Ectodermal cell (in vitro differentiated cells): ENCODE data around the gene IL22.

Experiments
- H3K27ac ChIP-seq: 2 replicates; pipeline ENCODE4 v1.7.0; 2013; ENCODE audit warnings: mild to moderate bottlenecking, low read depth, low read length; ENCODE audit not compliant: insufficient read depth, poor library complexity, severe bottlenecking
- H3K27me3 ChIP-seq: 2 replicates; pipeline ENCODE4 v1.7.0; 2013; ENCODE audit warnings: mild to moderate bottlenecking, low read length; ENCODE audit not compliant: insufficient read depth, control insufficient read depth, poor library complexity, severe bottlenecking
- H3K36me3 ChIP-seq: one replicate; pipeline ENCODE4 v1.7.0; 2013; ENCODE audit warnings: low read length; ENCODE audit not compliant: control insufficient read depth, insufficient read depth
- H3K4me1 ChIP-seq: one replicate; pipeline ENCODE4 v1.7.0; 2013; ENCODE audit warnings: low read length; ENCODE audit not compliant: control insufficient read depth, insufficient read depth
- H3K4me3 ChIP-seq: 2 replicates; pipeline ENCODE4 v1.7.0; 2013; ENCODE audit warnings: low read depth, low read length, control low read depth; ENCODE audit not compliant: insufficient read depth
- H3K9me3 ChIP-seq: 2 replicates; pipeline ENCODE4 v1.7.0; 2013; ENCODE audit warnings: mild to moderate bottlenecking, low read length, moderate library complexity; ENCODE audit not compliant: control insufficient read depth
- WGBS, 2 experiments: methylation state at CpG; one replicate each; pipeline ENCODE4 v1.1.7; 2013; ENCODE audit warnings: missing lambda C conversion rate in 2 of 2; 5-methylcytosine and 5-hydroxymethylcytosine counted together

The IL22 gene

DNA sequence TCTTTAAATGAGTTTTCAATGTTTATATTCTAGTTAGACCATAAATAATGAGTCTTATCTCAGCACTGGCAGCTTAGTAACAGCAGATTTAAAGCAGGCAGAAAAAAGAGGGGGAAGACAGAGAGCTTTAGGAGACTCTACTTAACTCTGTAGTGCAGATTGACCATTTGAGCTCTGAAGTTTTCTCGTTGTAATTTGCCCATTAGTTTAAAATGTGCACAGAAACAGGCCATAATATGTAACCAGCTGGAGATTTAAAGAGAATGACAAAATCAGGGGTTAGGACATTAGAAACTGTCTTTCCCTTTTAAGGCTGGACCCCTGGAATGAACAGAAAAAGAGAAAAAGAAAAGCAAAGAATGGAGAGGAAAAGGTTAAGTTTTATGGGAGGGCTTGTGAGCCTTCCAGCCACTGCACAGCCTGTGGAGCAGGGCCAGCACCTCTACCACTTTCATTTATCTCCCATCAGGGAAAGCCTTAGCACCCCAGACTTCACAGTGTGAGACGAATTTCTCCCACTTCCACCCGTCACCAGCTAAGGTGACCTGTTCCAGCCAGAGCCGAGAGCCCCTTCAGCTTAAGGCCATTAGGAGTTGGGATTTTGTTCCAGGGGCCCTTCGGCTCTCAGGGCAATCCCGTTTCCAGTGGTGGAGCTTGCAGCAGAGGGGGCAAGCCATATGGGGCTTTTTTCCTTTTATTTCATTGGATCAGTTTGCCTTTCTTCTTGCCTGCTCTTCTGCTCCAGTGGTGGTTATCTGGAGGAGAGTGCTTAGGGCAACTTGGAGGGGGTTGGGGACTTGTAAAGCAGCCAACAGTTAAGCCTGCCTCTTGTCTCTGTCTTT lies 8.0 kb downstream of the IL22 start:
- H3K27ac ChIP-seq, result peak overlapping the region; percentile 64
- no peaks in the 10 kb centered on the region for H3K27me3 ChIP-seq
- H3K36me3 ChIP-seq, result no peaks in the 10 kb centered on the region
- H3K4me1 ChIP-seq, result peaks cover 20% of the 10 kb centered on the region
- no peaks in the 10 kb centered on the region for H3K9me3 ChIP-seq
- WGBS, 2 experiments, result 57 to 64% methylated on average over 6 of the region's 6 CpGs
- no peak overlapping the region for H3K4me3 ChIP-seq

DNA sequence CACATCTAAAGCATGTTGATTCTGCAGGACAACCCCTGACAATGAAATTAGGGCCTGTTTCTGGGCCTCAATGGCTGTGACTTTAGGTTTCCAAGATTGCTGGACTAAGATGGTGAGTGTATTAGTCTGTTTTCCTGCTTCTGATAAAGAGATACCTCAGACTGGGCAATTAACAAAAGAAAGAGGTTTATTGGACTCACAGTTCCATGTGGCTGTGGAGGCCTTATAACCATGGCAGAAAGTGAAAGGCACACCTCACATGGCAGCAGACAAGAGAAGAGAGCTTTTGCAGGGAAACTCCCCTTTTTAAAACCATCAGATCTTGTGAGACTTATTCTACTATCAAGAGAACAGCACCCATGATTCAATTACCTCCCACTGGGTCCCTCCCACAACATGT lies 10.6 kb downstream of the IL22 start:
- H3K27ac ChIP-seq, result no peak overlapping the region
- H3K36me3 ChIP-seq, result no peaks in the 10 kb centered on the region
- no peaks in the 10 kb centered on the region for H3K27me3 ChIP-seq
- H3K9me3 ChIP-seq, result no peaks in the 10 kb centered on the region
- H3K4me3 ChIP-seq, result no peak overlapping the region
- H3K4me1 ChIP-seq, result peaks cover 22% of the 10 kb centered on the region

DNA sequence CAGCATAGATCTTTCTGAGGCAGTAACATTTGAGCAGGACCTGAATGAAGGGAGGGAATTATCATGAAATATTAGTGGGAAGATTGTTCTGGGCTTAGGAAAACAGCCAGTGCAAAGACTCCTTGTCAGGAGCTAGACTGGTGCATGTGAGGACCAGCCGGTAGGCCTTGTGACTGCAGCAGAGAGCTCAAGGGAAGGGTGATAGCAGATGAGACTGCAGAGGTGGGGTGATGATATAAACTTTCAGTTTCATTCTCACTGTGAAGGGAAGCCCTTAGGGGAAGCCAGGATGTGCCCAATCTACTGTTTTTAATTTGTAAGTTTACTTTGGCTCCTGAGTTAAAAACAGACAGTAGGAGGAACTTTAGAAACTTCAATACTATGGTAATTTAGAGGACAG lies 12.4 kb downstream of the IL22 start:
- WGBS, 2 experiments, result 88 to 96% methylated on average over 1 of the region's 1 CpG
- Histone ChIP-seq H3K36me3 (no peaks in the 10 kb centered on the region), H3K4me3 (no peak overlapping the region), H3K9me3 (no peaks in the 10 kb centered on the region), H3K4me1 (peaks cover 22% of the 10 kb centered on the region), H3K27ac (no peak overlapping the region), H3K27me3 (no peaks in the 10 kb centered on the region)

DNA sequence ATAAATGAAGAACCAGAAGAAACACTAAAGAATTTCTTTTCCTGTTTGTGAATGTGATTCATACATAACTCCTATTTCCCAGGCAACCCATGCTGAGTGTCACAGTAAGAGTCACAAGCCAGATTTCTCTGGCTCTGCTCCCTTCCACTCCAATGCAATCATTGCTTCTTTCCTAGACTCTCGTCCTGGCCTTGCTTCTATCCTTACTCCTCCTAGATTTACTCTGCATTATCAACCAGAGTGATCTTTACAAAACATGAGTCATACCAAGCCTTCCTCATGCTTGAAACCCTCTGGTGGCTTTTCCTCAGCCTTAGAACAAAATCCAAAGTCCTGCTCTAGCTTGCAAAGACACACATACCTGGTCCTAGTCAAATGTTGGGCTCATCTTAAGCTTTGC lies 13.3 kb downstream of the IL22 start:
- no peaks in the 10 kb centered on the region for H3K36me3 ChIP-seq
- H3K9me3 ChIP-seq, result no peaks in the 10 kb centered on the region
- no peak overlapping the region for H3K27ac ChIP-seq
- H3K4me1 ChIP-seq, result peaks cover 13% of the 10 kb centered on the region
- no peak overlapping the region for H3K4me3 ChIP-seq
- H3K27me3 ChIP-seq, result no peaks in the 10 kb centered on the region
- 89 to 91% methylated on average over 1 of the region's 1 CpG for WGBS, 2 experiments

DNA sequence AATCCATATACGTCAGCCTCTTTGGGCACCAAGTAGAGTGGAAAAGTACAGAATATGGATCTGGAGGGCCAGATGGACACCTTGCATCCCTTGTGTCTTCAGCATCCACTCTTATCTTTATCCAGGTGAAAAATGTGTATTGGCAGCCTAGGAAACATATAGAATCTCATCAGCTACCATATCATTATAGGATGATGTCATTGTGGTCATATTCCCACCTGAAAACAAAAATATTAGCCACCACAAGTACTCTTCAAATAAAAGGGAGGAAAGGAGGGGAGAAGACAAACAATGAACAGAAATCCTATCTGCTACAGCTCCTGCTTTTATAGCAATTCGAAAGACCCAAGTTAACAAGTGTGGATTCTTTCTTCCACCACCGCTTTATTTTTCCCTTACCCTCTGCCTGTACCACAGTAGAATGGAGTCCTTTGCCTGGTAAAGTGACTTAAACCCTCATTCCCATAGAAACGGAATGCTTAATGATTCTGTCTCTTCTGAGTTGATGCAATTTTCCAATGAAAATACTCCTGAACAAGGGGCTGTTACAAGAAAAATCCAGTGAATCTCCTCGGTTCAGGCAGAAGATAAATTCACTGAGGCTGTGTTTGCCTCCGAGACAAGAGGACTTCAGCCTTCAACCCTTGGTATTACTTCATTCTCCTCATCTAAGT lies 14.0 kb downstream of the IL22 start:
- H3K36me3 ChIP-seq, result no peaks in the 10 kb centered on the region
- H3K27me3 ChIP-seq, result no peaks in the 10 kb centered on the region
- H3K27ac ChIP-seq, result no peak overlapping the region
- WGBS, 2 experiments, result 92 to 95% methylated on average over 6 of the region's 6 CpGs
- no peaks in the 10 kb centered on the region for H3K9me3 ChIP-seq
- no peak overlapping the region for H3K4me3 ChIP-seq
- H3K4me1 ChIP-seq, result peaks cover 12% of the 10 kb centered on the region

DNA sequence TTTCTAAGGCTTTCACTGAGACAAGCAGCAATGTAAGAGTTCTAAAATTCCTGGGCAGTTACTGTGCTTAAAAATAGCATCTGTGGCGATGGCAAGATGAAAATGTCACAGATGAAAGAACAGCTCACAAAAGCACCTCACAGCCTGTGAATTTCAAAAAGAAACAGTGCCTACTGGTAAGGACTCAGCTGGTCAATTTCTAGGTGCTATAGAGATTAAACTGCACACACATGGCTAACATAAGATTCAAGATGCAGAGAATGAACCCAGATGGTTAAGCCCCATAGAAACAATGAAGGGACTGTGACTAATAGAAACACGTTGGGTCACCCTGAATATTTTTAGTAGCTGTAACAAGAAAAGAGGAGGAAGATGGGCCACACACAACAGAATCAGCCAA lies 15.8 kb downstream of the IL22 start:
- Histone ChIP-seq H3K27ac (no peak overlapping the region), H3K4me3 (no peak overlapping the region), H3K4me1 (peaks cover 6% of the 10 kb centered on the region), H3K27me3 (no peaks in the 10 kb centered on the region), H3K9me3 (no peaks in the 10 kb centered on the region), H3K36me3 (no peaks in the 10 kb centered on the region)
- WGBS, 2 experiments, result 81 to 85% methylated on average over 2 of the region's 2 CpGs

DNA sequence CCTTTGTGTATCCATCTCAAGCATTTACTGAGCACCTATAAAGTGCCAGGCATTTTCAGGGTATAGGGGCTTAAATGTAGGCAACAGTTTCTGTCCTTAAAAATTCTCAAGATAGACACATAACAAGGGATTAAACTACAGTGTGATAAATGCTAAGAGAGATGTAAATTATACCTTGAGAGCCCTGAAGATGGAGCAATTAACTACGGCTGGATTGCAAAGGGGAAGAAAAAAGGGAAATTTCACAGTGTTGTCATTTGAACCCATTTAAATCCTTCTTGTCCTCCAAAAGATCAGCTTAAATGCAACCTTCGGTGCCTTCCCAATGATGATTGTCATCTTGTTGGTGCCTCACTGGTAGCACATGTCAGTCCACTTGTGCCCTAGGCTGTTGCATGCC lies 16.3 kb downstream of the IL22 start:
- Histone ChIP-seq H3K4me1 (peaks cover 6% of the 10 kb centered on the region), H3K9me3 (no peaks in the 10 kb centered on the region), H3K27ac (no peak overlapping the region), H3K27me3 (no peaks in the 10 kb centered on the region), H3K4me3 (no peak overlapping the region), H3K36me3 (no peaks in the 10 kb centered on the region)
- 89 to 95% methylated on average over 2 of the region's 2 CpGs for WGBS, 2 experiments

DNA sequence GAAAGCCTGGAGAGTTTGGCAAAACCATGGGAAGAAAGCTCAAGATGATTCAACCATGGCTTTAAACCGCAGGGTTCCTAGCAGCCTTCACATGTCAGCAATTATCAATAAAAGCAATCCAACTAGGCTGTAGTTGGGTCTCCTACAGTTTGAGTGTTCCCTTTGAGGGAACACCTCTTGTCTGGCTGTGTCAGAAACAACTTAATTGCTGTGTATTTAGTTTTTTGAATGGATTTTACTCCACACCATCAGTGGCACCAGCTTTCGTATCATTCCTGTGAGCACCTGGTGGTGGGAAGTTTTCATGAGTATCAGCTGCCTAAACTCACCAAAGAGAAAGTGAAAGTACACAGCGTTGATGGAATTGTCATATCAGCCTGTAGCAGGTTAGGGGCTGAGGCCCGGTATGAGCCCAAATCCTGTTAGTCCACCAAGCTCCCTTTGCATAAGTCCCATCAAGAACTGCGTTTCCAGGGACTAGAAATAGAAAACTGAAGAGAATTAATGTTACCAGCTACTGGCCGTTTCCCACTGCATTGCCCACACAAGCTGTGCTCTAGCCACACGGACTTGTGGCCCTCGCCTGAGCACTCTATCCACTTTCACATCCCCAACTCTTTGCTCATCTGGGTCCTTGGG lies 16.9 kb downstream of the IL22 start:
- no peaks in the 10 kb centered on the region for H3K36me3 ChIP-seq
- H3K4me1 ChIP-seq, result peaks cover 6% of the 10 kb centered on the region
- H3K9me3 ChIP-seq, result no peaks in the 10 kb centered on the region
- no peaks in the 10 kb centered on the region for H3K27me3 ChIP-seq
- no peak overlapping the region for H3K27ac ChIP-seq
- 95 to 96% methylated on average over 8 of the region's 8 CpGs for WGBS, 2 experiments
- H3K4me3 ChIP-seq, result no peak overlapping the region

DNA sequence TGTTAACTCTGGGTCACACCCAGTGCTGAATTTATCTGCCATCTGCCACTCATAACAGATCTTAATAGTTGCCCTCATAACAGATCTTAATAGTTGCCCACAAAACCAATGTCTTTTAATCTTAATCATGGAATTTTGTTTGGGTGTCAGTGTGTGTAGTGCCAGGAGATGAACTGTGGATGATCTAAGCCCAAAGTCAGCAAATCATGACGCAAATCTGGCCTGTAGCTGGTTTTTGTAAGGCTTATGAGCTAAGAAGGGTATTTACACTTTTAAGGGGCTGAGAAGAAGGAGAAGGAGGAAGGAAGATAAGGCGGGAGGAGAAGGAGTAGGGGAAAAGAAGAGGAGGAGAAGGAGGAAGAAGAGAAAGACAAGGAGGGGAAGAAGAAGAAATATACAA lies 17.8 kb downstream of the IL22 start:
- Histone ChIP-seq H3K27me3 (no peaks in the 10 kb centered on the region), H3K9me3 (no peaks in the 10 kb centered on the region), H3K4me3 (no peak overlapping the region), H3K36me3 (no peaks in the 10 kb centered on the region), H3K4me1 (peaks cover 6% of the 10 kb centered on the region), H3K27ac (no peak overlapping the region)
- WGBS, 2 experiments, result 92 to 94% methylated on average over 2 of the region's 2 CpGs

DNA sequence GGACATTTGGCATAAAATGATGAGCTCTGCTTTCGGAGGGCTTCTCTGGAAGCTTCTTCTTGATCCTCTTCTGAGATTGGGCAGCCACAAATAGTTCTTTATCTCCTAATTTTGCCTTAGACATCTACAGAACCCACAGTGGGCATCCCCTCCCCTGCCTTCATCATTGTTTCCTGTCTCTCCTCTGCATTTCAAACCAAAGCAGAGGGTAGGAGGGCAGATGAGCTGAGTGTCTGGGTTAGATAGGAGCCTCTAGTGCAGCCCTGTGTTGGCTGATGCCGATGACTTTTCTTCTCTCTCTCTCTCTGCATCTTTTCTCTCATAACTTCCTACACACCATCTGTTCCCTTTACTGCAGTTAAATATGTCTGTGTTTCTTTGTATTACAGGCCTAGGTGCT lies 19.3 kb downstream of the IL22 start:
- peaks cover 6% of the 10 kb centered on the region for H3K4me1 ChIP-seq

More for the DNA sequence above, 19.3 kb downstream of the IL22 start:
- no peaks in the 10 kb centered on the region for H3K9me3 ChIP-seq
- WGBS, 2 experiments, result 91 to 100% methylated on average over 2 of the region's 2 CpGs
- no peaks in the 10 kb centered on the region for H3K36me3 ChIP-seq
- no peak overlapping the region for H3K27ac ChIP-seq
- H3K4me3 ChIP-seq, result no peak overlapping the region
- no peaks in the 10 kb centered on the region for H3K27me3 ChIP-seq
